ENCODE data around the gene PLCD1.

GRCh38 chr3:37986479-37987314 is 42.7 kb downstream of the PLCD1 start:
- TF ChIP-seq POLR2A (IDR thresholded peaks at IDR 0.05) (no peak), CTCF (IDR thresholded peaks at IDR 0.05) (no peak)

All from uterus (tissue), 2 donors.